Left lung (tissue), 10 donors: Measurements from ENCODE around the gene LMBRD1. TPM values are rescaled to one million over a fixed set of nuclear protein-coding genes. Genes with fewer than 3 reads are reported as not detected.
"Not testable (repeated sequence)": the region's sequence is repeated elsewhere in the genome, so short reads cannot be mapped to it uniquely, and the experiment has no call there.

Experiments used
- ATAC-seq: fragments of 200-7000 bp; cut with Tn5 transposase; one replicate; pipeline ENCODE4 v1.9.1; 2020; ENCODE audit warnings: moderate library complexity
- DNase-seq, 4 donors: peaks; one replicate each; pipeline ENCODE4 v3.0.0-alpha.2; 2013 to 2020
- H3K27ac ChIP-seq, 2 donors: fragments of 200-600 bp; sonication (generic) in 1 of 2; one replicate each; pipeline versions ENCODE4 v1.5.0 to v1.8.0; 2020 to 2021
- H3K27me3 ChIP-seq, 2 donors: fragments of 200-600 bp; sonication (generic) in 1 of 2; one replicate each; pipeline versions ENCODE4 v1.5.0 to v1.8.0; 2020 to 2021
- H3K36me3 ChIP-seq, 2 donors: fragments of 200-600 bp; sonication (generic) in 1 of 2; one replicate each; pipeline versions ENCODE4 v1.5.0 to v1.8.0; 2020 to 2021
- H3K4me1 ChIP-seq, 2 donors: fragments of 200-600 bp; one replicate each; pipeline ENCODE4 v1.8.0; 2021
- H3K4me3 ChIP-seq, 2 donors: fragments of 200-600 bp; sonication (generic) in 1 of 2; one replicate each; pipeline versions ENCODE4 v1.5.0 to v1.8.0; 2020 to 2021; ENCODE audit warnings: mild to moderate bottlenecking in 1 of 2
- H3K9me3 ChIP-seq, 2 donors: fragments of 200-600 bp; sonication (generic) in 1 of 2; one replicate each; pipeline versions ENCODE4 v1.5.0 to v1.8.0; 2020 to 2021
- intact Hi-C, 2 donors: fragments of 100-400 bp; cut with DNase I; formaldehyde crosslinking; loops; one replicate each; pipeline versions ENCODE4 v1.11.2 to v1.14.2; 2022
- polyA plus RNA-seq, 6 donors: library from polyadenylated mRNA; unstranded; fragments of 120-200 nt; gene quantifications; one replicate each; pipeline ENCODE4 v1.2.1, GENCODE V29; 2013; ENCODE audit not compliant: insufficient read length in 6 of 6
- total RNA-seq, 2 donors: library from RNA; stranded (reverse); fragmentation: NEBNext Ultra II Directional; extraction: Animal tissue kit (Norgen Biotek cat#: 25700); gene quantifications; one replicate each; pipeline ENCODE4 v1.2.1, GENCODE V29; 2021
- TF ChIP-seq, protein P1 (sequence below), 2 donors: fragments of 200-600 bp; sonication (generic) in 1 of 2; IDR thresholded peaks; one replicate each; pipeline versions ENCODE4 v1.5.0 to v1.8.0; 2021; ENCODE audit warnings: antibody characterized with exemption in 2 of 2
- donor health status: DM: no; HTN: yes; CAD: no.
- donor health status: DM: no; HTN: no; CAD: no.

LMBRD1 gene
- total and polyA plus RNA-seq, 8 donors = 50.1 to 79.0 (median 61.7) TPM

- ATAC-seq = no peak
- TF ChIP-seq, protein P1, sequence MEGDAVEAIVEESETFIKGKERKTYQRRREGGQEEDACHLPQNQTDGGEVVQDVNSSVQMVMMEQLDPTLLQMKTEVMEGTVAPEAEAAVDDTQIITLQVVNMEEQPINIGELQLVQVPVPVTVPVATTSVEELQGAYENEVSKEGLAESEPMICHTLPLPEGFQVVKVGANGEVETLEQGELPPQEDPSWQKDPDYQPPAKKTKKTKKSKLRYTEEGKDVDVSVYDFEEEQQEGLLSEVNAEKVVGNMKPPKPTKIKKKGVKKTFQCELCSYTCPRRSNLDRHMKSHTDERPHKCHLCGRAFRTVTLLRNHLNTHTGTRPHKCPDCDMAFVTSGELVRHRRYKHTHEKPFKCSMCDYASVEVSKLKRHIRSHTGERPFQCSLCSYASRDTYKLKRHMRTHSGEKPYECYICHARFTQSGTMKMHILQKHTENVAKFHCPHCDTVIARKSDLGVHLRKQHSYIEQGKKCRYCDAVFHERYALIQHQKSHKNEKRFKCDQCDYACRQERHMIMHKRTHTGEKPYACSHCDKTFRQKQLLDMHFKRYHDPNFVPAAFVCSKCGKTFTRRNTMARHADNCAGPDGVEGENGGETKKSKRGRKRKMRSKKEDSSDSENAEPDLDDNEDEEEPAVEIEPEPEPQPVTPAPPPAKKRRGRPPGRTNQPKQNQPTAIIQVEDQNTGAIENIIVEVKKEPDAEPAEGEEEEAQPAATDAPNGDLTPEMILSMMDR (IDR thresholded peaks at IDR 0.05) = no peak
- no peak overlapping the region for H3K4me3 ChIP-seq
- intact Hi-C loops = no loop called here
- H3K4me1 ChIP-seq = no peaks in the 10 kb centered on the region
- no peaks in the 10 kb centered on the region for H3K36me3 ChIP-seq
- H3K27ac ChIP-seq = no peak overlapping the region
- no peaks in the 10 kb centered on the region for H3K27me3 ChIP-seq
- no peaks in the 10 kb centered on the region for H3K9me3 ChIP-seq
- no peak for DNase-seq
Observed at GRCh38 chr6:69690986-69691385, 105.8 kb downstream of the LMBRD1 start.

- TF ChIP-seq, protein P1 (IDR thresholded peaks at IDR 0.05) = no peak
- Histone ChIP-seq H3K4me3 (no peak overlapping the region), H3K36me3 (peaks cover 0 to 10% of the 10 kb centered on the region in 2 donors), H3K27me3 (no peaks in the 10 kb centered on the region), H3K27ac (no peak overlapping the region), H3K9me3 (no peaks in the 10 kb centered on the region), H3K4me1 (no peaks in the 10 kb centered on the region)
- intact Hi-C loops = no loop called here
- ATAC-seq = no peak
- no peak for DNase-seq
Observed at GRCh38 chr6:69680302-69680701, 116.5 kb downstream of the LMBRD1 start.

GRCh38 chr6:69673298-69673697 is 123.5 kb downstream of the LMBRD1 start:
- no peaks in the 10 kb centered on the region for H3K9me3 ChIP-seq
- DNase-seq = no peak
- H3K4me1 ChIP-seq = no peaks in the 10 kb centered on the region
- intact Hi-C loops = no loop called here
- no peak overlapping the region for H3K4me3 ChIP-seq
- no peak overlapping the region for H3K27ac ChIP-seq
- TF ChIP-seq, protein P1 (IDR thresholded peaks at IDR 0.05) = no peak
- H3K36me3 ChIP-seq = peaks cover 0 to 46% of the 10 kb centered on the region in 2 donors
- ATAC-seq = no peak
- no peaks in the 10 kb centered on the region for H3K27me3 ChIP-seq

DNA sequence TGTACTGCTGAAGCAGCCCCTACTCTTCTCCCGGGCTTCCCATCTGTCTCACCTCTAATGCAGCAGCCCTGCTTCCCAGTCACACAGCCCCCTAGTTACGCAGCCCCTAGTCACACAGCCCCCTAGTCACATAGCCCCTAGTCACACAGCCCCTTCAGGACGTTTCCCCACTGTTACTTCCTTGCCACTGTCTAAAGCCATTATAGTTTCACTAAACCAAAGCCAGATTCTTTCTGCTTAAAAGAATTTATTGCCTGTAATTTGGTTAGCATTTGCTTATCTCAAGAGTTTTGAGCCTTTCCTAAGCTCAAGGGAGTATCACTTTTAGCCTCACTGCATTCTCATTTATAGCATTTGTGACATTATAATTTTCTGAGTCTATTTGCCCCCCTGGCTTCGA is 127.9 kb downstream of the LMBRD1 start:
- ATAC-seq (no peak), DNase-seq (no peak)
- TF ChIP-seq, protein P1 (IDR thresholded peaks at IDR 0.05) = no peak
- Histone ChIP-seq H3K4me3 (no peak overlapping the region), H3K27me3 (no peaks in the 10 kb centered on the region), H3K4me1 (no peaks in the 10 kb centered on the region), H3K9me3 (no peaks in the 10 kb centered on the region), H3K27ac (no peak overlapping the region), H3K36me3 (peaks cover 0 to 24% of the 10 kb centered on the region in 2 donors)
- intact Hi-C loops = no loop called here

DNA sequence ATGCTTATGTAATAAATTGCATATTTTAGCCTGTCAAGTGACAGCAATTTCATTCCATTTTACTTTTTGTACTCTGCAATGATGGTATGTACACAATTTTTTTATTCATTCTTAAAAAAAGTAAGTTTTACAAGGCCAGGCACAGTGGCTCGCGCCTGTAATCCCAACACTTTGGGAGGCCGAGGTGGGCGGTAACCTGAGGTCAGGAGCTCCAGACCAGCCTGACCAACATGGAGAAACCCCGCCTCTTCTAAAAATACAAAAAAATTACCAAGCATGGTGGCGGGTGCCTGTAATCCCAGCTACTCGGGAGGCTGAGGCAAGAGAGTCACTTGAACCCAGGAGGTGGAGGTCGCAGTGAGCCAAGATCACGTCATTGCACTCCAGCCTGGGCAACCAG is 130.0 kb downstream of the LMBRD1 start:
- H3K27ac ChIP-seq, DNase-seq, H3K4me3 ChIP-seq, H3K9me3 ChIP-seq, intact Hi-C loops, ATAC-seq, H3K36me3 ChIP-seq, H3K4me1 ChIP-seq, H3K27me3 ChIP-seq: not testable (repeated sequence)

- no peak overlapping the region for H3K4me3 ChIP-seq
- DNase-seq (no peak), ATAC-seq (no peak)
- H3K27ac ChIP-seq = no peak overlapping the region
- TF ChIP-seq, protein P1 (IDR thresholded peaks at IDR 0.05) = no peak
- no peaks in the 10 kb centered on the region for H3K27me3 ChIP-seq
- no peaks in the 10 kb centered on the region for H3K36me3 ChIP-seq
- H3K9me3 ChIP-seq = no peaks in the 10 kb centered on the region
- no peaks in the 10 kb centered on the region for H3K4me1 ChIP-seq
- intact Hi-C loops = no loop called here
Observed at GRCh38 chr6:69665437-69665836, 131.4 kb downstream of the LMBRD1 start.
